ENCODE measurements around the gene RREB1.
A peak's percentile ranks its signal among the peaks of the same experiment; 100 is the strongest.

Gene RREB1

GRCh38 chr6:7107578-7108195, at the start of gene RREB1:
RREB1 (plus strand) TSS chr6:7107961; CDS start chr6:7181912, 73,951 bp downstream.
- DNase-seq = peak; percentile 41

- DNase-seq = no peak
Observed at GRCh38 chr6:7058250-7058923, 49.4 kb upstream of the RREB1 start.

GRCh38 chr6:7060769-7061516, 46.8 kb upstream of the RREB1 start:
- DNase-seq = no peak

GRCh38 chr6:7062451-7063162, 45.2 kb upstream of the RREB1 start:
- no peak for DNase-seq

- no peak for DNase-seq
Observed at GRCh38 chr6:7067305-7067704, 40.5 kb upstream of the RREB1 start.

GRCh38 chr6:7071405-7071804, 36.4 kb upstream of the RREB1 start:
- DNase-seq = no peak

- DNase-seq = no peak
Observed at GRCh38 chr6:7073082-7073820, 34.5 kb upstream of the RREB1 start.

GRCh38 chr6:7073821-7074525, 33.8 kb upstream of the RREB1 start:
- no peak for DNase-seq

GRCh38 chr6:7074870-7075269, 32.9 kb upstream of the RREB1 start:
- no peak for DNase-seq

GRCh38 chr6:7075341-7076000, 32.3 kb upstream of the RREB1 start:
- DNase-seq = no peak

- DNase-seq = no peak
Observed at GRCh38 chr6:7077856-7078255, 29.9 kb upstream of the RREB1 start.

- DNase-seq = no peak
Observed at GRCh38 chr6:7078856-7079255, 28.9 kb upstream of the RREB1 start.

GRCh38 chr6:7080311-7080710, 27.4 kb upstream of the RREB1 start:
- no peak for DNase-seq

- DNase-seq = peak; percentile 78
Observed at GRCh38 chr6:7085911-7086310, 21.9 kb upstream of the RREB1 start.

GRCh38 chr6:7086488-7086887, 21.3 kb upstream of the RREB1 start:
- DNase-seq = no peak

GRCh38 chr6:7087066-7087465, 20.7 kb upstream of the RREB1 start:
- no peak for DNase-seq

- DNase-seq = no peak
Observed at GRCh38 chr6:7087491-7087979, 20.2 kb upstream of the RREB1 start.

GRCh38 chr6:7088076-7088742, 19.6 kb upstream of the RREB1 start:
- DNase-seq = no peak

GRCh38 chr6:7098993-7099392, 8.8 kb upstream of the RREB1 start:
- DNase-seq = no peak

- no peak for DNase-seq
Observed at GRCh38 chr6:7100072-7100752, 7.5 kb upstream of the RREB1 start.

All from NCI-H1694 treated with DMSO at 0.1 percent for 48 hours (cell line).